OCI-LY3 (cell line): ENCODE measurements around the gene ANGEL1.

Experiments used
- H2AFZ ChIP-seq: fragments of 200-600, 300-600 bp; shearing (Covaris generic); 2 replicates; pipeline ENCODE4 v1.6.0; 2014; ENCODE audit warnings: antibody characterized with exemption, low read depth, low read length
- H3K27ac ChIP-seq: fragments of 200-600, 300-600 bp; sonication (generic); 2 replicates; pipeline ENCODE4 v1.5.1; 2014; ENCODE audit warnings: mild to moderate bottlenecking, low read length, moderate library complexity, mixed read lengths
- H3K27me3 ChIP-seq: fragments of 200-600, 300-600 bp; sonication (generic); 2 replicates; pipeline ENCODE4 v1.6.1; 2014; ENCODE audit warnings: low read depth, low read length, mixed read lengths
- H3K36me3 ChIP-seq: fragments of 200-600, 300-600 bp; sonication (generic); replicated peaks from 2 replicates; pipeline ENCODE3; 2014; ENCODE audit warnings: low read depth, low read length, mixed read lengths
- H3K4me1 ChIP-seq: fragments of 300-600, 200-600 bp; sonication (generic); 2 replicates; pipeline ENCODE4 v1.6.1; 2014; ENCODE audit warnings: low read length, mixed read lengths
- H3K4me2 ChIP-seq: fragments of 200-600, 300-600 bp; sonication (generic); 2 replicates; pipeline ENCODE4 v1.6.1; 2014; ENCODE audit warnings: low read length, mixed read lengths
- H3K4me3 ChIP-seq: fragments of 300-600, 200-600 bp; sonication (generic); 2 replicates; pipeline ENCODE4 v1.5.1; 2014; ENCODE audit warnings: antibody characterized with exemption, mild to moderate bottlenecking, low read length, moderate library complexity
- H3K79me2 ChIP-seq: fragments of 300-600, 200-600 bp; shearing (Covaris generic); 2 replicates; pipeline ENCODE4 v1.6.1; 2014; ENCODE audit warnings: mild to moderate bottlenecking, low read length, mixed read lengths
- H3K9ac ChIP-seq: fragments of 300-600, 200-600 bp; shearing (Covaris generic); 2 replicates; pipeline ENCODE4 v1.6.0; 2014; ENCODE audit warnings: mild to moderate bottlenecking, low read length, moderate library complexity
- H3K9me3 ChIP-seq: fragments of 200-600, 300-600 bp; shearing (Covaris generic); 2 replicates; pipeline ENCODE4 v1.6.1; 2014; ENCODE audit warnings: low read length, mixed read lengths; ENCODE audit not compliant: insufficient read depth
- H4K20me1 ChIP-seq: fragments of 200-600, 300-600 bp; sonication (generic); 2 replicates; pipeline ENCODE4 v1.6.1; 2016; ENCODE audit warnings: low read length, mixed read lengths; ENCODE audit not compliant: insufficient read depth
- EZH2phosphoT487 ChIP-seq: fragments of 200-600 bp; shearing (Covaris generic); IDR thresholded peaks from 2 replicates; pipeline ENCODE4 v1.6.1; 2018; ENCODE audit warnings: antibody characterized with exemption, mixed run types, low read depth
- TF ChIP-seq, protein P1 (sequence below): fragments of 200-600, 300-600 bp; sonication (generic); IDR thresholded peaks from 2 replicates; pipeline ENCODE4 v1.5.1; 2014; ENCODE audit warnings: antibody characterized with exemption, low read length, low read depth

ANGEL1 gene

DNA sequence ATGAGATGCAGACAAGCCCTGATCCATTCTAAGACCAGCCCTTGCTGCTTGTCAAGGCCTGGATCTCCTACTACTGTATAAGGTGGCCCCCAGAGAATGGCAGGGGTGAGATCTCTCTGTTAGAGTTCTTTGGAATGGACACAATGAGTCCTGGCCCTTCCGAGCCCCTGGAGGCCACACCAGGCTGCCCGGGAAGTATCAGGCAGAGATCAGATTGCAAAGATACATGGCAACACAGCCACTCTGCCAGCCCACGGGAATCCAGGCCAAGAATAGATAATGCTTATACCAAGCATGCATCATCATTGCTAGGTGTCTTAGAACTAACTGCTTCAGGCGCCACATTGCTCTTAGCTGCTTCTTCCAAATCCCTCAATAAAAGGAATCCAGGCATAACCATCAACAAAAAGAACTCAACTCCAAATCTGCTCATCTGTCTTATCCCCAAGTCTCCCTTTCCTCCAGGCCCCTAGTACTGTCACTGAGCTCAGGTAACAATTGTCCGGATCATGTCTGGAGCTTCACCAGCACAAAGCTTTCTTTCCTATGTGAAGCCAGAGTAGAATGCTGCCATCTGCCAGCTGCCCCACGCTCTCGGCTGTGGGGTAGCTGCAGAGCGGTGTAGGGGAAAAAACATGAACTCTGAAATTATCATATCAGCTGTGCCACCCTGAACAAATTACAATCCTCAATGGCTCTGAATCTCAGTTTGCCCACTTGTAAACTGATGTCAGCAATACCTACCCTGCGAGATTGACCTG is 56.9 kb downstream of the ANGEL1 start:
- Histone ChIP-seq H3K4me2 (no peak overlapping the region), H3K79me2 (no peaks in the 10 kb centered on the region), H3K27ac (no peak overlapping the region), H3K27me3 (no peaks in the 10 kb centered on the region), H3K4me1 (no peaks in the 10 kb centered on the region), H3K9ac (no peak overlapping the region), H4K20me1 (no peaks in the 10 kb centered on the region), H3K36me3 (no peaks in the 10 kb centered on the region), H3K4me3 (no peak overlapping the region), H3K9me3 (no peaks in the 10 kb centered on the region), H2AFZ (no peak overlapping the region)
- TF ChIP-seq, protein P1, sequence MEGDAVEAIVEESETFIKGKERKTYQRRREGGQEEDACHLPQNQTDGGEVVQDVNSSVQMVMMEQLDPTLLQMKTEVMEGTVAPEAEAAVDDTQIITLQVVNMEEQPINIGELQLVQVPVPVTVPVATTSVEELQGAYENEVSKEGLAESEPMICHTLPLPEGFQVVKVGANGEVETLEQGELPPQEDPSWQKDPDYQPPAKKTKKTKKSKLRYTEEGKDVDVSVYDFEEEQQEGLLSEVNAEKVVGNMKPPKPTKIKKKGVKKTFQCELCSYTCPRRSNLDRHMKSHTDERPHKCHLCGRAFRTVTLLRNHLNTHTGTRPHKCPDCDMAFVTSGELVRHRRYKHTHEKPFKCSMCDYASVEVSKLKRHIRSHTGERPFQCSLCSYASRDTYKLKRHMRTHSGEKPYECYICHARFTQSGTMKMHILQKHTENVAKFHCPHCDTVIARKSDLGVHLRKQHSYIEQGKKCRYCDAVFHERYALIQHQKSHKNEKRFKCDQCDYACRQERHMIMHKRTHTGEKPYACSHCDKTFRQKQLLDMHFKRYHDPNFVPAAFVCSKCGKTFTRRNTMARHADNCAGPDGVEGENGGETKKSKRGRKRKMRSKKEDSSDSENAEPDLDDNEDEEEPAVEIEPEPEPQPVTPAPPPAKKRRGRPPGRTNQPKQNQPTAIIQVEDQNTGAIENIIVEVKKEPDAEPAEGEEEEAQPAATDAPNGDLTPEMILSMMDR = no peak
- TF ChIP-seq EZH2phosphoT487 = no peak

DNA sequence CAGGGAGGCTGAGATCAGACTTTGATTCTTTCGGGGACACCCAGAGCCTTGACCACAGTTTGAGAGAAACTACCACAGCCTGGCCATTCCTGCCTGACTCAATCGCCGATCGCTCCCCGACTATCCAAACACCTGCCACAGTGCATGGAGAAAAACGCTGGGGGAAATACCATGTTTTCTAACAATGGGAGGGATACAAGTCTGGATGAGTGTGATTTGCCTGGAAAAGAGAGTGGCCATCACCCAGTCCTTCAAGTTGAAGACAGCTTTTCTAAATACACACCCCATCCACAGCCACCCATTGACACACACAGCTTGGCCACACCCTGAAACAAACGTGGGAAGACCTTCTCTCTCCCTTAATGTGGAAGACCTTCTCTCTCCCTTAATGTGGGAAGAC is 58.1 kb downstream of the ANGEL1 start:
- H3K9me3 ChIP-seq = no peaks in the 10 kb centered on the region
- H3K79me2 ChIP-seq = no peaks in the 10 kb centered on the region
- no peak for TF ChIP-seq EZH2phosphoT487
- TF ChIP-seq, protein P1 = no peak
- no peaks in the 10 kb centered on the region for H3K4me1 ChIP-seq
- H3K27me3 ChIP-seq = no peaks in the 10 kb centered on the region
- H3K9ac ChIP-seq = no peak overlapping the region
- H3K36me3 ChIP-seq = no peaks in the 10 kb centered on the region
- H3K27ac ChIP-seq = no peak overlapping the region
- H3K4me2 ChIP-seq = no peak overlapping the region
- no peak overlapping the region for H2AFZ ChIP-seq
- H3K4me3 ChIP-seq = no peak overlapping the region
- no peaks in the 10 kb centered on the region for H4K20me1 ChIP-seq

DNA sequence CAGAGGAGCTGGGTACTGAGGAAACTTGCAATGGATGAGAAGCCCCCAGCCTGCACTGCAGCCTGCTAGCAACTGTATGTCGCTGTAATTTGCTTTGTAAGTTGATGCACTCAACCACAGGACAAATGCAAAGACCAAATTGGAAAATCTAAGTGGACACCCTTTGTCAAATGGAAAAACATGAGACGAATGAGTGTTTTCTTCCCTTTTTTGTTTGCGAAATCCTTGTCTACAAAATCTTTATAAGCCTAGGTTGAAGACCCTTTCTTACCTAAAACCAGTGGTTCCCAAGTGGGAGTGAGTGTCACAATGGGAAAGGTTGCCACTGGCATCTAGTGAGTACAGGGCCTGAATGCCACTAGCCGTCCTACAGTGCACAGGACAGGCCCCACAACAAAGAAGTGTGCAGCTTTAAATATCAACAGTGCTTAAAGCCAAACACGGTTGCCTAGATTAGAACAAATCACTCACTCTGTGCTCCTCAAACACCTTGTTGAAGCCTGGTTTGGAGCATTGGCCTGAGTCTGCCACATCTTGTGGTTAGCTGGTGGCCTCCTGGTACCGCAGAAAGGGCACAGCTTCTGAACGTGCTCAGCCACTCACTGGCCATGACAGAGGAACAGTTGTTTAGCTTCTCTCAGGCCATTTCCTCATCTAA is 59.0 kb downstream of the ANGEL1 start:
- H3K27me3 ChIP-seq = no peaks in the 10 kb centered on the region
- H4K20me1 ChIP-seq = no peaks in the 10 kb centered on the region
- H3K4me1 ChIP-seq = no peaks in the 10 kb centered on the region
- no peak overlapping the region for H3K27ac ChIP-seq
- no peak overlapping the region for H3K4me2 ChIP-seq
- no peaks in the 10 kb centered on the region for H3K79me2 ChIP-seq
- no peak overlapping the region for H2AFZ ChIP-seq
- no peaks in the 10 kb centered on the region for H3K36me3 ChIP-seq
- TF ChIP-seq, protein P1 = no peak
- no peak for TF ChIP-seq EZH2phosphoT487
- no peak overlapping the region for H3K9ac ChIP-seq
- H3K9me3 ChIP-seq = no peaks in the 10 kb centered on the region
- H3K4me3 ChIP-seq = no peak overlapping the region

DNA sequence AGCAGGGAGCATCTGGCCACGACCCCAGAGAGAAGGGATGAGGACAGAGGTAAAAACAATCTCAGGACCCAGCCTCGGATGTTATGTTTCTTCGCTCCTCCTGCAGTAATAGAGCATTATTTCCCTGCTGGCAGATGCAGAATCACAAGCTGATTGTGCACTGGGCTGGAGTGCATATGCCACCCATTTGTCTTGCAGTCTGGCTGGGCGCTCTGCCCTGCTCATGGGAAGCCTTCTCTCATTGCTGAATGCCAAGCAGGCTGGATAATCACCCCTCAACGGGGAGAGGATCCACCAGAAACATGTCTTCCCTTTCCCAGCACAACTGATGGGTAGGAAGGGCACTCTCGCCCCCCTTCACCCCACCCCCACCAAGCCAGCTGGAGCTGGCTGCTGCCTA is 59.9 kb downstream of the ANGEL1 start:
- Histone ChIP-seq H3K36me3 (no peaks in the 10 kb centered on the region), H3K27ac (no peak overlapping the region), H3K9ac (no peak overlapping the region), H2AFZ (no peak overlapping the region), H3K4me2 (no peak overlapping the region), H3K4me1 (no peaks in the 10 kb centered on the region), H3K27me3 (no peaks in the 10 kb centered on the region), H4K20me1 (no peaks in the 10 kb centered on the region), H3K9me3 (no peaks in the 10 kb centered on the region), H3K79me2 (no peaks in the 10 kb centered on the region), H3K4me3 (no peak overlapping the region)
- no peak for TF ChIP-seq EZH2phosphoT487
- TF ChIP-seq, protein P1 = no peak
